ENCODE data around the gene TRPM2.
"Not testable (repeated sequence)": the region's sequence is repeated elsewhere in the genome, so short reads cannot be mapped to it uniquely, and the experiment has no call there.

Gene TRPM2

GRCh38 chr21:44375761-44376241 is 22.4 kb downstream of the TRPM2 start:
- no peak for DNase-seq

DNA sequence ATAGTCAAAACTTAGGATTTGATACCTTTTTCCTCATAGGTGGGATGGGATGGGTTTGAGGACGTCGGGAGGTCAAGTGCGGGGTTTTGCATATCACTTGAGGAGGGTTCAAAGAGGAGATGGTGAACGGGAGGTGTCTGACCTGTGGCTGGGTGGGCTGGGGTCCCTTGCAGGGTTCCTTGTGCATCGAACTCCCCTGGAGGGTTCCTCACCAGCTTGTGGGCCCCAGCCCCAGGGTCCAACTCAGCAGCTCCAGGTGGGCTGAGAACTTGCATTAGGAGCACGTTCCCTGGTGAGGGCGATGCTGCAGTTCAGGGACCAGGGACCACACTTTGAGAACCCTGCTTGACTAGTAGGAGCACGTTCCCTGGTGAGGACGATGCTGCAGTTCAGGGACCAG is 23.2 kb downstream of the TRPM2 start:
- no peak for DNase-seq

- DNase-seq, result no peak
These were observed 23.9 kb downstream of the TRPM2 start for GRCh38 chr21:44377201-44377921.

- DNase-seq, result no peak
These were observed 24.7 kb downstream of the TRPM2 start for GRCh38 chr21:44377922-44378645.

- no peak for DNase-seq
These were observed 25.5 kb downstream of the TRPM2 start for GRCh38 chr21:44378646-44379514.

DNA sequence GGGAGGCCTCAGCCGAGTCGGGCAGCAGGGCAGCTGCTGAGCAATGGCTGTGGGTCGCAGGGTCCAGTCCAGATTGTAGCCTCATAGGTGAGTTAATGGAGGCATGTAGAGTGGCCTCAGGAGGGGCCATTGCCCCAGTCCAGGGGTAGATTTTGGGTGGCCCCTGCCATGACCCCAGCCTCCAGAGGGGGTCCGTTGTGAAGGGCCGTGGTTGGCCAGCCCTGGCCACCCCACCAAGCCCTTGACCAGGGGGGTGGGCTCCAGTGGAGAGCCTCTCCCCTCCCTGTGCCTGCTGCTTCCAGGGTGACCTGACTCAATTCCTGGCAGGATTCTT is 26.1 kb downstream of the TRPM2 start:
- DNase-seq, result no peak

- no peak for DNase-seq
These were observed 26.8 kb downstream of the TRPM2 start for GRCh38 chr21:44379991-44380865.

DNA sequence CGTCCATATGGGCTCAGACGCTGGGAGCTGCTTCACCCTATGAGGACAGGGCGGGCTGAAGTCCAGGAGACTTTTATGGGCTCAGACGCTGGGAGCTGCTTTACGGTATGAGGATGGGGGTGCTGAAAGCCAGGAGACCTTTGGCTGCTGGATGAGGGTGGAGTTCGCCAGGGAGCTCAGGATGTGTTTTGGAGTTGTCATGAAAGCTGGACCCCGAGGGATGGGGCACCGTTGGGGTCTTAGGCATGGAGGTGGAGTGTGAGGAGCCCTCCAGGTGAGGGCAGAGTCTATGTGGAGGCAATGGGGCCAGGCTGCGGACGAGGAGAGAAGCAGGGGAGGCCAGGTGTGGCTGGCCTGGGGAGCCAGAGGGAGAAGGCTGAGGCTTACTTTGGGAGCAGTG is 27.5 kb downstream of the TRPM2 start:
- no peak for DNase-seq

- no peak for DNase-seq
These were observed 28.5 kb downstream of the TRPM2 start for GRCh38 chr21:44381874-44382273.

GRCh38 chr21:44382536-44382935 is 29.1 kb downstream of the TRPM2 start:
- DNase-seq, result no peak

DNA sequence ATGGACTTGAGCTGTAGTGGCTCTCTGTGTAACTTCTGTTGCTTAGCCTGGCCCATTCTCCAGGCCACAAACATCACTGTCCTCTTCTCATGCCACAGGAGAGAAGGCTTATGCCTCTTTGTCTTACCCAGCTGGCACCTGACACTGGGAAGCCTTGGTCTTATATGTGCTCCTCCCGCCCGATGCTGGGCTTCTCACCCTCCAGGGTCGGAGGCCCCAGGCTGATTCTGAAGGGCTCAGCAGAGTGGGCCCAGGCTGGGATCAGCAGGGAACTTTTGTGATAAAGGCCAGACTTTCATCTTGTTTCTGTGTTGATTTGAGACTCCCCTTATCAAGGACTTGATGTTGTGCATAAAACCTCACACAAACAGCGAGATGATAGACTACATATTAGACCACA is 29.8 kb downstream of the TRPM2 start:
- no peak for DNase-seq

- DNase-seq, result no peak
These were observed 31.5 kb downstream of the TRPM2 start for GRCh38 chr21:44384968-44385367.

DNA sequence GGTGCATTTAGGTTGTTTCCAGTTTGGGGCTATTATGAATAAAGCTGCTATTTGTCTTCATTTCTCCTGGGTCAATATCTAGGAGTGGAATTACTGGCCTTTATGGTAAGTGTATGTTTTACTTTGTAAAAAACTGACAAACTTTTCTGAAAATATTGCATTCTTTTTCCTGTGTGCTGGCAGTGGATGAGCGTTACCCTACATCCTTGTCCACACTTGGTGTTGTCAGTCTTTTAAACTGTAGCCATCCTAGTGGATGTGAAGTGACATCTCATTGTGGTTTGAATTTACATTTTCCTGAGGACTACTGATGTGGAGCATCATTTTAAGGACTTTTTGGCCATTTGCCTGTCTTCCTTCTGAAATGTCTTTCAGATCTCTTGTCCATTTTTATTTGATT is 35.9 kb downstream of the TRPM2 start:
- no peak for DNase-seq

DNA sequence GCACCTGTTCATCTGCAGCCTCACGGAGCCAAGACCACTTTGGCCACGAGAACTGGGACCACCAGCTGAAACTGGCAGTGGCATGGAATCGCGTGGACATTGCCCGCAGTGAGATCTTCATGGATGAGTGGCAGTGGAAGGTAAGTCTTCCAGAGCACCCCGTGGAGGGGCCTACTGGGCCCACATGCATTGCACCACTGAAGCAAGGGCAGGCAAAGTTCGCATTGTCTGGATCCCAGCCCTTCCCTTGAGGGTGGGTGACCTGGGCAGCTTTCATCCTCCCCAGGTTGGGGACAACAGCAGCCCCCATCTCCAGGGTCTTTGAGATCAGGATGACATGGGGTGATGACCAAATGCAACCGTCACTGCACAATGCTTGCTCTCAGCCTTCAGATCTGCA is 37.5 kb downstream of the TRPM2 start:
- DNase-seq, result no peak

- no peak for DNase-seq
These were observed 38.1 kb downstream of the TRPM2 start for GRCh38 chr21:44391345-44392091.

- no peak for DNase-seq
These were observed 38.8 kb downstream of the TRPM2 start for GRCh38 chr21:44392185-44392584.

DNA sequence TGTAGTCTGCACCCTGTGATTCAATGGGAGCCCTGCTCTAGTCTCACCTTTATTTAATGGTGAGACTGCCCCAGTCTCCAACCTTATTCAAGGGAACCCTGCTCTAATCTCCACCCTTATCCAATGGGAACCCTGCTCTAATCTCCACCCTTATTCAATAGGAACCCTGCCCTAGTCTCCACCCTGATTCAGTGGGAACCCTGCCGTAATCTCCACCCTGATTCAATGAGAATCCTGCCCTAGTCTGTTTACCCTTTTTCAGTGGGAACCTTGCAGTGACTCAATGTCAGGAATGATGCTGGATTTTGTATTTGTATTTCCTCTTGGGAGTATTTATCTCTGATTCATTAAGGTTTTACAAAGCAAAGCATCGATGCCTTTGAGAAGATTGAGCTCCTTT is 39.5 kb downstream of the TRPM2 start:
- DNase-seq, result no peak

DNA sequence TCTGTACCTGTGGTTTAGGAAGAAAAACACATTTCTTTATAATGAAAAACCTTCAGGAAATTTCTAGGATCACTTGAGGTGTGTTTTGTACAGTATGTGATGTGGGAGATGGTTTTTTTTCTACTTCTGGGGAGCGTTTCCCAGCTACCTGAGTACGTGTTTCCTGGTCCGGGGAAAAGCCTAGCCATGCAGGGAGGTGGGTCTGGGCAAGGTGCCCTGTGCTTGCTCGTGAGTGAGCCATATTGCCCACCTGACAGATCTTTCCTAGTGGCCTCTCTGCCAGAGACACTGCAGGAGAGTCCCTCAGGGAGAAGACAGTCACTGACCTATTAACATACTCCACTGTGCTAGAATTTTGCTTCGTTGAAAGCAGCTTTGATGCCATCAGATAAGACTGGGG is 41.3 kb downstream of the TRPM2 start:
- no peak for DNase-seq

DNA sequence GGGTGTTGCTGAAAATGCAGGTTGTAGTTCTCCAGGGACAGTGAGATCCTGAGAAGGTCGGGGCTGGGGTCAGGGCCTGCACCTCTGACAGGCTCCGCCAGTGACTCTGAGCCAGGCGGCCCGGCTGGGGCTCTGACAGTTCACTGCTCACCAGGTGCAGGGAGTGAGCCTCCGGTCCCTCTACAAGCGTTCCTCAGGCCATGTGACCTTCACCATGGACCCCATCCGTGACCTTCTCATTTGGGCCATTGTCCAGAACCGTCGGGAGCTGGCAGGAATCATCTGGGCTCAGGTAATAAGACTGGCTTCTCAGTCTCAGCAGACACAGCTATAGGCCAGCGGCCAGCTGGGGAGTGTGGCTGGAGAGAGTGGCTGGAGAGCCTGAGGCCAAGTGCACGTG is 41.8 kb downstream of the TRPM2 start:
- no peak for DNase-seq

DNA sequence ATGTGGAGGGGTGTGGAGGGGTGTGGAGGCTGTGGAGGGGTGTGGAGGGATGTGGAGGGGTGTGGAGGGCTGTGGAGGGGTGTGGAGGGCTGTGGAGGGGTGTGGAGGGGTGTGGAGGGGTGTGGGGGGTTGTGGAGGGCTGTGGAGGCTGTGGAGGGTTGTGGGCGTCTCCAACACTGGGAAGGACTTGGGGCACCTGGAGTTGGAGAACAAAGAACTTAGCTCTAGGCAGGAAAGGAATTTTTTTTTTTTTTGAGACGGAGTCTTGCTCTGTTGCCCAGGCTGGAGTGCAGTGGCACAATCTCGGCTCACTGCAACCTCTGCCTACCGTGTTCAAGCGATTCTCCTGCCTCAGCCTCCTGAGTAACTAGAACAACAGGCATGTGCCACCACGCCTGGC is 43.4 kb downstream of the TRPM2 start:
- DNase-seq, result not testable (repeated sequence)

DNA sequence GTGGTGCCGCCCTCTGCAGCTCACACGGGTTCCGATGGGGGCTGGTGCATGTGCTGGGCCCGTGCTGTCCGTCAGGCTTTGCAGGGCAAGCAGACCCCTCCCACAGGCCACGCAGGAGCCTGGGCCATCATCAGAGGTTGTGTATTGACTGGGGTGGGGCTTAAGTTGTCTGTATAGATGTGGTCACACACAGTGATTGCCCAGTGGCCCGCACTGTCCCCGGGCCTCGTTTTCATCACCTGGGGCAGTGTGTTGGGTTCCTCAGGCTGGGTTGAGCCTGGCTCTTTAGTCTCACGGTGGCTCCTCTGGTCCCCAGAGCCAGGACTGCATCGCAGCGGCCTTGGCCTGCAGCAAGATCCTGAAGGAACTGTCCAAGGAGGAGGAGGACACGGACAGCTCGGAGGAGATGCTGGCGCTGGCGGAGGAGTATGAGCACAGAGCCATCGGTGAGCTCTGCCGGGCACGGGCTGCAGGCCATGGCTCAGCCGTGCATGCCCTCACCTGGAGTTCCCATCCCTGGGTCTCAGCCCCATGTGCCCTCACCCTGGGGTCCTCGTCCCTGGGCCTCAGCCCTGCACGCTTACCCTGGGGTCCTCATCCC is 44.1 kb downstream of the TRPM2 start:
- DNase-seq, result no peak

DNA sequence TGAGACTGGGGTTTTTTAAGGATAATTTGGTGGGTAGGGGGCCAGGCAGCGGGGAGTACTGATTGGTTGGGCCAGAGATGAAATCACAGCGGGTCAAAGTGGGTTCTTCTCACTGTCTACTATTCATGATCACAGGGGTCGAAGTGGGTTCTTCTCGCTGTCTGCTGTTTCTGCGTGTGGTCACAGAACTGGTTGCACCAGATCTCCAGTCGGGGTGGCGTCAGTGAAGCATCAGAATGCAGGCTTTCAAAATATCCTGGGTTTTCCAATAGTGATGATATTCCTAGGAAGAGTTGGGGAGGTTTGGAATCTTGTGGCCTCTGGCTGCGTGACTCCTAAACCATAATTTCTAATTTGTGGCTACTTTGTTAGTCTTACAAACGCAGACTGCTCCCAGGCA is 45.1 kb downstream of the TRPM2 start:
- no peak for DNase-seq

Data from CD4-positive, alpha-beta T cell treated with Interleukin-17A for 1 hour (primary cell).